GM12872 (cell line): Measurements from ENCODE around the gene MAP2.

Experiments used
- TF ChIP-seq, protein P1 (sequence below): IDR thresholded peaks from 3 replicates; pipeline ENCODE4 v1.5.1; 2011; ENCODE audit warnings: low read depth, mild to moderate bottlenecking, low read length, moderate library complexity; ENCODE audit not compliant: insufficient read depth

MAP2 gene, protein sequence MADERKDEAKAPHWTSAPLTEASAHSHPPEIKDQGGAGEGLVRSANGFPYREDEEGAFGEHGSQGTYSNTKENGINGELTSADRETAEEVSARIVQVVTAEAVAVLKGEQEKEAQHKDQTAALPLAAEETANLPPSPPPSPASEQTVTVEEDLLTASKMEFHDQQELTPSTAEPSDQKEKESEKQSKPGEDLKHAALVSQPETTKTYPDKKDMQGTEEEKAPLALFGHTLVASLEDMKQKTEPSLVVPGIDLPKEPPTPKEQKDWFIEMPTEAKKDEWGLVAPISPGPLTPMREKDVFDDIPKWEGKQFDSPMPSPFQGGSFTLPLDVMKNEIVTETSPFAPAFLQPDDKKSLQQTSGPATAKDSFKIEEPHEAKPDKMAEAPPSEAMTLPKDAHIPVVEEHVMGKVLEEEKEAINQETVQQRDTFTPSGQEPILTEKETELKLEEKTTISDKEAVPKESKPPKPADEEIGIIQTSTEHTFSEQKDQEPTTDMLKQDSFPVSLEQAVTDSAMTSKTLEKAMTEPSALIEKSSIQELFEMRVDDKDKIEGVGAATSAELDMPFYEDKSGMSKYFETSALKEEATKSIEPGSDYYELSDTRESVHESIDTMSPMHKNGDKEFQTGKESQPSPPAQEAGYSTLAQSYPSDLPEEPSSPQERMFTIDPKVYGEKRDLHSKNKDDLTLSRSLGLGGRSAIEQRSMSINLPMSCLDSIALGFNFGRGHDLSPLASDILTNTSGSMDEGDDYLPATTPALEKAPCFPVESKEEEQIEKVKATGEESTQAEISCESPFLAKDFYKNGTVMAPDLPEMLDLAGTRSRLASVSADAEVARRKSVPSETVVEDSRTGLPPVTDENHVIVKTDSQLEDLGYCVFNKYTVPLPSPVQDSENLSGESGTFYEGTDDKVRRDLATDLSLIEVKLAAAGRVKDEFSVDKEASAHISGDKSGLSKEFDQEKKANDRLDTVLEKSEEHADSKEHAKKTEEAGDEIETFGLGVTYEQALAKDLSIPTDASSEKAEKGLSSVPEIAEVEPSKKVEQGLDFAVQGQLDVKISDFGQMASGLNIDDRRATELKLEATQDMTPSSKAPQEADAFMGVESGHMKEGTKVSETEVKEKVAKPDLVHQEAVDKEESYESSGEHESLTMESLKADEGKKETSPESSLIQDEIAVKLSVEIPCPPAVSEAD (N-terminal part only)

GRCh38 chr2:209423562-209424198 is at the start of gene MAP2:
Gene MAP2, plus strand, starts transcription at chr2:209424047. Its CDS starts 229,124 bp downstream, at chr2:209653171.
- TF ChIP-seq, protein P1, sequence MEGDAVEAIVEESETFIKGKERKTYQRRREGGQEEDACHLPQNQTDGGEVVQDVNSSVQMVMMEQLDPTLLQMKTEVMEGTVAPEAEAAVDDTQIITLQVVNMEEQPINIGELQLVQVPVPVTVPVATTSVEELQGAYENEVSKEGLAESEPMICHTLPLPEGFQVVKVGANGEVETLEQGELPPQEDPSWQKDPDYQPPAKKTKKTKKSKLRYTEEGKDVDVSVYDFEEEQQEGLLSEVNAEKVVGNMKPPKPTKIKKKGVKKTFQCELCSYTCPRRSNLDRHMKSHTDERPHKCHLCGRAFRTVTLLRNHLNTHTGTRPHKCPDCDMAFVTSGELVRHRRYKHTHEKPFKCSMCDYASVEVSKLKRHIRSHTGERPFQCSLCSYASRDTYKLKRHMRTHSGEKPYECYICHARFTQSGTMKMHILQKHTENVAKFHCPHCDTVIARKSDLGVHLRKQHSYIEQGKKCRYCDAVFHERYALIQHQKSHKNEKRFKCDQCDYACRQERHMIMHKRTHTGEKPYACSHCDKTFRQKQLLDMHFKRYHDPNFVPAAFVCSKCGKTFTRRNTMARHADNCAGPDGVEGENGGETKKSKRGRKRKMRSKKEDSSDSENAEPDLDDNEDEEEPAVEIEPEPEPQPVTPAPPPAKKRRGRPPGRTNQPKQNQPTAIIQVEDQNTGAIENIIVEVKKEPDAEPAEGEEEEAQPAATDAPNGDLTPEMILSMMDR = peak; percentile 83

GRCh38 chr2:209376686-209377085 is 47.2 kb upstream of the MAP2 start:
- TF ChIP-seq, protein P1 = no peak

- TF ChIP-seq, protein P1 = no peak
Observed at GRCh38 chr2:209380293-209380692, 43.6 kb upstream of the MAP2 start.

GRCh38 chr2:209381091-209381490 is 42.8 kb upstream of the MAP2 start:
- TF ChIP-seq, protein P1 = no peak

- TF ChIP-seq, protein P1 = no peak
Observed at GRCh38 chr2:209382775-209383174, 41.1 kb upstream of the MAP2 start.

DNA sequence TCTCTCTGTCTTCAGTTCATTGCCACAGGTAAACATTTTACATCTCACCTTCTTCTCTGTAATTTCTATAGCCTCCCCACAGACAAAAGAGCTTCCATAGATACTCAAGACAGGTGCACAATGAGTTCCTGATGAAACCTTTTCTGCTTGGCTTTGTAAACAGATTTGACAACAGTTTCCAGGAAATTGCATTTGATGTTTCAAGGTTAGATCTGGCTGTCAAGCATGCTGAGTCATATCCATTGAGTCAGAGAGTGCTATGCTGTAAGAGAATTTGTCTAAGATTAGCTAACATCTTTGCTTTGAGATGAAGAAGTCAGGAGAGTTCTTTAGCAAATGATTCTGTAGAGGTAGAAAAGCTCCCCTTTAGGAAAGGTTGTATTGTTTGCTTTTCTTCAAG is 40.6 kb upstream of the MAP2 start:
- TF ChIP-seq, protein P1 = no peak
